GM12878 (cell line): ENCODE data around the gene SASH3. TPM values are rescaled to one million over a fixed set of nuclear protein-coding genes. Genes with fewer than 3 reads are reported as not detected.

Experiments
- ATAC-seq: fragments of 200-7000 bp; cut with Tn5 transposase; 3 replicates; pipeline ENCODE4 v1.9.1; 2020; ENCODE audit warnings: mild to moderate bottlenecking, moderate library complexity
- BruUV-seq: library from RNA; stranded (reverse); fragments of 400-500 nt; replicated peaks from 2 replicates; lab custom pipeline; 2021; lab: Mats Ljungman, UMichigan
- CTCF ChIA-PET: fragments of 300-600 bp; sonication (Branson Sonifier 250); formaldehyde crosslinking; extraction: SDS; loops from one replicate; lab custom pipeline; 2021; ENCODE audit warnings: inconsistent platforms; lab: Yijun Ruan, JAX
- POLR2A ChIA-PET: fragments of 350-600 bp; formaldehyde crosslinking; extraction: SDS; loops from one replicate; lab custom pipeline; 2021; ENCODE audit warnings: inconsistent platforms; lab: Charles Lee
- RAD21 ChIA-PET: fragments of 300-600 bp; sonication (Branson Sonifier 250); formaldehyde crosslinking; loops from one replicate; lab custom pipeline; 2023; ENCODE audit warnings: antibody characterized with exemption; ENCODE audit not compliant: unreplicated experiment; lab: Charles Lee
- SMC1A ChIA-PET: fragments of 300-600 bp; sonication (Branson Sonifier 250); formaldehyde crosslinking; loops from one replicate; lab custom pipeline; 2023; ENCODE audit not compliant: unreplicated experiment, uncharacterized antibody; lab: Charles Lee
- DNase-seq: peaks from one replicate; pipeline ENCODE4 v3.0.0-alpha.2; 2011; ENCODE audit warnings: low read depth, low spot score
- FAIRE-seq: peaks from 3 replicates; lab custom pipeline; 2011; peaks lifted over from hg19 to GRCh38; lab: Jason Lieb, UNC
- H2AFZ ChIP-seq: 2 replicates; pipeline ENCODE4 v1.6.0; 2011; ENCODE audit warnings: low read depth, low read length, control low read depth; ENCODE audit not compliant: control insufficient read depth
- H3K27ac ChIP-seq: 2 replicates; pipeline ENCODE4 v1.5.1; 2011; ENCODE audit warnings: control low read depth; ENCODE audit not compliant: control insufficient read depth, insufficient read depth
- H3K27me3 ChIP-seq, 2 experiments: replicated peaks in 1 of 2; 2 replicates each; pipeline versions ENCODE4 v1.6.0 to v1.6.1; 2011; ENCODE audit warnings: low read length in 1 of 2; ENCODE audit not compliant: control insufficient read depth in 2 of 2, insufficient read depth in 2 of 2
- H3K36me3 ChIP-seq, 2 experiments: 2 replicates each; pipeline ENCODE4 v1.5.1; 2011; ENCODE audit warnings: low read length in 1 of 2; ENCODE audit not compliant: control insufficient read depth in 2 of 2, insufficient read depth in 2 of 2
- H3K4me1 ChIP-seq: 2 replicates; pipeline ENCODE4 v1.6.1; 2011; ENCODE audit warnings: mild to moderate bottlenecking, low read length, moderate library complexity, mixed read lengths; ENCODE audit not compliant: control insufficient read depth, insufficient read depth
- H3K4me2 ChIP-seq: 2 replicates; pipeline ENCODE4 v1.6.0; 2011; ENCODE audit warnings: control low read depth; ENCODE audit not compliant: control insufficient read depth, insufficient read depth
- H3K4me3 ChIP-seq: fragments of 200-600 bp; sonication (generic); 2 replicates; pipeline ENCODE4 v1.5.1; 2016
- H3K79me2 ChIP-seq: 2 replicates; pipeline ENCODE4 v1.6.0; 2011; ENCODE audit warnings: low read length; ENCODE audit not compliant: control insufficient read depth, insufficient read depth
- H3K9ac ChIP-seq: 2 replicates; pipeline ENCODE4 v1.8.0; 2011; ENCODE audit warnings: low read length, control low read depth, mixed read lengths; ENCODE audit not compliant: control insufficient read depth, insufficient read depth
- H3K9me3 ChIP-seq: replicated peaks from 3 replicates; pipeline ENCODE4 v1.5.1; 2011; ENCODE audit warnings: mild to moderate bottlenecking, low read length; ENCODE audit not compliant: control insufficient read depth, insufficient read depth
- H4K20me1 ChIP-seq: 2 replicates; pipeline ENCODE4 v1.6.0; 2011; ENCODE audit not compliant: control insufficient read depth, insufficient read depth
- HDAC6 ChIP-seq: fragments of 200-600 bp; sonication (generic); IDR thresholded peaks from one replicate; pipeline ENCODE4 v1.8.0; 2017; ENCODE audit warnings: antibody characterized with exemption; ENCODE audit not compliant: unreplicated experiment
- IKZF2 ChIP-seq, 2 experiments: fragments of 450-650 bp; IDR thresholded peaks; 2 replicates each; pipeline ENCODE4 v1.6.1; 2017; ENCODE audit warnings: mild to moderate bottlenecking in 2 of 2, moderate library complexity in 2 of 2
- MEF2A ChIP-seq: IDR thresholded peaks from 2 replicates; pipeline ENCODE4 v1.6.1; 2011; ENCODE audit warnings: low read depth, mild to moderate bottlenecking, low read length, moderate library complexity; ENCODE audit not compliant: insufficient read depth
- MEF2B ChIP-seq: fragments of 450-650 bp; IDR thresholded peaks from 2 replicates; pipeline ENCODE4 v1.6.1; 2018; ENCODE audit warnings: mild to moderate bottlenecking, moderate library complexity; ENCODE audit not compliant: partially characterized antibody, poor library complexity, severe bottlenecking
- NFYA ChIP-seq: IDR thresholded peaks from 2 replicates; pipeline ENCODE4 v1.6.1; 2011; ENCODE audit warnings: low read depth, mild to moderate bottlenecking, low read length, improper control_type of control experiment, borderline replicate concordance
- POU2F2 ChIP-seq: IDR thresholded peaks from 3 replicates; pipeline ENCODE4 v1.6.1; 2011; ENCODE audit warnings: low read depth, mild to moderate bottlenecking, low read length, borderline replicate concordance
- RB1 ChIP-seq: fragments of 450-650 bp; formaldehyde crosslinking; IDR thresholded peaks from 2 replicates; pipeline ENCODE4 v1.6.1; 2017; ENCODE audit warnings: mild to moderate bottlenecking, borderline replicate concordance
- RFX5 ChIP-seq: IDR thresholded peaks from 2 replicates; pipeline ENCODE4 v1.6.1; 2011; ENCODE audit warnings: low read depth, low read length, improper control_type of control experiment
- SREBF1 ChIP-seq: IDR thresholded peaks from 2 replicates; pipeline ENCODE4 v1.6.1; 2012; ENCODE audit warnings: mild to moderate bottlenecking, low read length
- SREBF2 ChIP-seq: IDR thresholded peaks from 2 replicates; pipeline ENCODE4 v1.6.1; 2012; ENCODE audit warnings: mild to moderate bottlenecking, low read length
- SUZ12 ChIP-seq: fragments of 200-600 bp; sonication (generic); IDR thresholded peaks from one replicate; pipeline ENCODE4 v1.6.1; 2018; ENCODE audit warnings: antibody characterized with exemption, mild to moderate bottlenecking; ENCODE audit not compliant: unreplicated experiment
- TCF12 ChIP-seq: IDR thresholded peaks from 2 replicates; pipeline ENCODE4 v1.6.1; 2011; ENCODE audit warnings: low read depth, mild to moderate bottlenecking, low read length
- TCF3 ChIP-seq: IDR thresholded peaks from 2 replicates; pipeline ENCODE4 v1.6.1; 2012; ENCODE audit warnings: low read depth, mild to moderate bottlenecking, low read length, borderline replicate concordance; ENCODE audit not compliant: insufficient read depth
- ZNF274 ChIP-seq: IDR thresholded peaks from one replicate; pipeline ENCODE4 v1.8.0; 2011; ENCODE audit not compliant: insufficient read length, insufficient read depth
- ZNF384 ChIP-seq: IDR thresholded peaks from 2 replicates; pipeline ENCODE4 v1.6.1; 2012; ENCODE audit warnings: low read depth, mild to moderate bottlenecking, low read length, improper control_type of control experiment, borderline replicate concordance
- ZSCAN29 ChIP-seq: fragments of 450-650 bp; IDR thresholded peaks from 2 replicates; pipeline ENCODE4 v1.6.1; 2017; ENCODE audit warnings: mild to moderate bottlenecking, moderate library complexity
- WGBS: methylation state at CpG from one replicate; pipeline ENCODE4 v1.1.6; 2016; ENCODE audit warnings: low lambda C conversion rate; ENCODE audit not compliant: insufficient replicate concordance, insufficient coverage; ENCODE audit errors: missing lambda C conversion rate; 5-methylcytosine and 5-hydroxymethylcytosine counted together
- in situ Hi-C: fragments of 300-500 bp; cut with MboI; formaldehyde crosslinking; loops from 9 replicates; pipeline ENCODE4 v1.14.3; 2018; ENCODE audit warnings: mixed read lengths
- intact Hi-C: fragments of 100-400 bp; cut with micrococcal nuclease; formaldehyde crosslinking; loops from one replicate; pipeline ENCODE4 v1.14.2; 2022; ENCODE audit not compliant: unreplicated experiment
- polyA plus RNA-seq, 11 experiments: library from polyadenylated mRNA; depleted of rRNA in 4 of 11; unstranded in 6 of 11; stranded (reverse) in 5 of 11; fragments of >200 nt; fragmentation: Nextera tagmentation in 4 of 11; fragmentation: Illumina TruSeq in 1 of 11; extraction: Ambion mirVana in 4 of 11; extraction: Trizol in 1 of 11; gene quantifications; 1 replicate in 1 of 11; 2 replicates in 10 of 11; pipeline versions ENCODE4 v1.2.1 to v1.2.3, GENCODE V29; 2011 to 2016; ENCODE audit warnings: inconsistent platforms in 2 of 11, missing spikeins in 2 of 11, low read depth in 1 of 11
- total RNA-seq, 4 experiments: library from RNA; depleted of rRNA in 3 of 4; stranded (reverse); fragments of >200 nt in 3 of 4; fragmentation: Illumina TruSeq in 1 of 4; extraction: Trizol in 1 of 4; gene quantifications; 2 replicates each; pipeline versions ENCODE4 v1.2.1 to v1.2.3, GENCODE V29; 2013 to 2021
- TF ChIP-seq, protein P1 (sequence below): fragments of 450-650 bp; IDR thresholded peaks from 2 replicates; pipeline ENCODE4 v1.6.1; 2014; ENCODE audit warnings: mild to moderate bottlenecking
- TF ChIP-seq, protein P2 (sequence below): fragments of 450-650 bp; IDR thresholded peaks from 2 replicates; pipeline ENCODE4 v1.6.1; 2018; ENCODE audit warnings: mild to moderate bottlenecking, low read depth, moderate library complexity; ENCODE audit not compliant: partially characterized antibody

Gene SASH3
- total and polyA plus RNA-seq, 10 of the 15 experiments (the other 5 are each of a cell fraction or from before 2014, with no cell fraction given), result 23.1 to 233 (median 160) TPM

DNA sequence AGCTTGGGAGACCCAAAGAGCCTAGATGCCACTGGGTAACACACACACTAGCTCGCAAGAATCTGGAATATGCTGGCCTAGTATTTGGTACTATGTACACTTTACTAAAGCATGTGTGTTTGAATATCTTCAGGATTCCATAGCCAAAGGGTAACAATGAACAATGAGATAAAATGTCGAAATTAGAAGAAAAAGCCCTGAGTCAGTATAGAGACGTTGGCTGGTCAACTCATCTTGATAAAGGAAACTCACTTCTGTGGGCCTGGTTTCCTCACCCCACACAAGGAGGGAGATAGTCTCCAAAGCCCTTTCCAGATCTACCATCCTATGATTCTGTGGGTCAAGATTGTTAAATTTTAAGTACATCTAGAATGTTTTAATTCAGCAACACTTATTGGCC lies 57.1 kb downstream of the SASH3 start (continued):
- no peak for TF ChIP-seq RFX5
- TF ChIP-seq, protein P1, sequence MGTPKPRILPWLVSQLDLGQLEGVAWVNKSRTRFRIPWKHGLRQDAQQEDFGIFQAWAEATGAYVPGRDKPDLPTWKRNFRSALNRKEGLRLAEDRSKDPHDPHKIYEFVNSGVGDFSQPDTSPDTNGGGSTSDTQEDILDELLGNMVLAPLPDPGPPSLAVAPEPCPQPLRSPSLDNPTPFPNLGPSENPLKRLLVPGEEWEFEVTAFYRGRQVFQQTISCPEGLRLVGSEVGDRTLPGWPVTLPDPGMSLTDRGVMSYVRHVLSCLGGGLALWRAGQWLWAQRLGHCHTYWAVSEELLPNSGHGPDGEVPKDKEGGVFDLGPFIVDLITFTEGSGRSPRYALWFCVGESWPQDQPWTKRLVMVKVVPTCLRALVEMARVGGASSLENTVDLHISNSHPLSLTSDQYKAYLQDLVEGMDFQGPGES, result no peak
- TF ChIP-seq ZNF384, result no peak
- no peak for TF ChIP-seq IKZF2 (IDR thresholded peaks at IDR 0.05)
- TF ChIP-seq SREBF1, result no peak
- no peak for TF ChIP-seq SREBF2
- TF ChIP-seq POU2F2, result no peak
- TF ChIP-seq ZSCAN29, result no peak
- TF ChIP-seq RB1, result no peak
- TF ChIP-seq MEF2B, result no peak

GRCh38 chrX:129840344-129840743 lies 60.6 kb downstream of the SASH3 start:
- 82% methylated on average over 5 of the region's 5 CpGs for WGBS
- DNase-seq (no peak), FAIRE-seq (no peak), ATAC-seq (no peak)
- POLR2A ChIA-PET, result no interaction called here
- Histone ChIP-seq H3K4me1 (no peaks in the 10 kb centered on the region), H4K20me1 (no peaks in the 10 kb centered on the region), H3K79me2 (no peaks in the 10 kb centered on the region), H3K36me3 (0 out of 4 replicates have a peak, but pooled peaks cover 0 to 3% of the 10 kb centered on the region in 2 experiments), H3K4me3 (no peak overlapping the region), H2AFZ (no peak overlapping the region), H3K4me2 (no peak overlapping the region), H3K27ac (no peak overlapping the region), H3K9ac (no peak overlapping the region), H3K9me3 (no peaks in the 10 kb centered on the region), H3K27me3 (no peaks in the 10 kb centered on the region)
- in situ Hi-C loops (no loop called here), intact Hi-C loops (no loop called here)
- CTCF ChIA-PET, result interaction anchor here (1.0 to 1.1 kb wide), 3 partner anchors 9 to 67 kb away, joined by 3 read pairs; no protein-coding TSS in a partner anchor
- SMC1A ChIA-PET, result no interaction called here
- no TSS peak for BruUV-seq
- TF ChIP-seq TCF3 (no peak), MEF2A (no peak), ZNF274 (no peak), SUZ12 (no peak), HDAC6 (no peak), NFYA (no peak), ZNF384 (no peak), TCF12 (no peak)
- TF ChIP-seq, protein P2, sequence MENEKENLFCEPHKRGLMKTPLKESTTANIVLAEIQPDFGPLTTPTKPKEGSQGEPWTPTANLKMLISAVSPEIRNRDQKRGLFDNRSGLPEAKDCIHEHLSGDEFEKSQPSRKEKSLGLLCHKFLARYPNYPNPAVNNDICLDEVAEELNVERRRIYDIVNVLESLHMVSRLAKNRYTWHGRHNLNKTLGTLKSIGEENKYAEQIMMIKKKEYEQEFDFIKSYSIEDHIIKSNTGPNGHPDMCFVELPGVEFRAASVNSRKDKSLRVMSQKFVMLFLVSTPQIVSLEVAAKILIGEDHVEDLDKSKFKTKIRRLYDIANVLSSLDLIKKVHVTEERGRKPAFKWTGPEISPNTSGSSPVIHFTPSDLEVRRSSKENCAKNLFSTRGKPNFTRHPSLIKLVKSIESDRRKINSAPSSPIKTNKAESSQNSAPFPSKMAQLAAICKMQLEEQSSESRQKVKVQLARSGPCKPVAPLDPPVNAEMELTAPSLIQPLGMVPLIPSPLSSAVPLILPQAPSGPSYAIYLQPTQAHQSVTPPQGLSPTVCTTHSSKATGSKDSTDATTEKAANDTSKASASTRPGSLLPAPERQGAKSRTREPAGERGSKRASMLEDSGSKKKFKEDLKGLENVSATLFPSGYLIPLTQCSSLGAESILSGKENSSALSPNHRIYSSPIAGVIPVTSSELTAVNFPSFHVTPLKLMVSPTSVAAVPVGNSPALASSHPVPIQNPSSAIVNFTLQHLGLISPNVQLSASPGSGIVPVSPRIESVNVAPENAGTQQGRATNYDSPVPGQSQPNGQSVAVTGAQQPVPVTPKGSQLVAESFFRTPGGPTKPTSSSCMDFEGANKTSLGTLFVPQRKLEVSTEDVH, result no peak
- RAD21 ChIA-PET, result no interaction called here
